Neural cell (in vitro differentiated cells): ENCODE data around the gene EVX1. TPM values are rescaled to one million over a fixed set of nuclear protein-coding genes. Genes with fewer than 3 reads are reported as not detected.

Experiments used
- H2AFZ ChIP-seq: fragments of 200-600, 300-800 bp; sonication (generic), shearing (Covaris generic); 2 replicates; pipeline ENCODE4 v1.6.0; 2014; ENCODE audit warnings: low read depth, mild to moderate bottlenecking, antibody characterized with exemption, low read length, moderate library complexity
- H3F3A ChIP-seq: fragments of 200-600 bp; shearing (Covaris generic); 2 replicates; pipeline ENCODE4 v1.6.1; 2016; ENCODE audit warnings: mild to moderate bottlenecking, moderate library complexity, mixed read lengths, antibody characterized with exemption, low read length; ENCODE audit not compliant: insufficient read depth, poor library complexity, severe bottlenecking
- H3K27ac ChIP-seq: fragments of 200-600, 300-800 bp; sonication (generic), shearing (Covaris generic); 2 replicates; pipeline ENCODE4 v1.5.1; 2014; ENCODE audit warnings: mild to moderate bottlenecking, low read length, moderate library complexity
- H3K27me3 ChIP-seq: fragments of 300-800, 200-600 bp; sonication (generic), shearing (Covaris generic); 2 replicates; pipeline ENCODE4 v1.6.0; 2014; ENCODE audit warnings: mild to moderate bottlenecking, low read depth, low read length, moderate library complexity; ENCODE audit not compliant: insufficient read depth
- H3K36me3 ChIP-seq: fragments of 300-800, 200-600 bp; sonication (generic), shearing (Covaris generic); 2 replicates; pipeline ENCODE4 v1.5.1; 2014; ENCODE audit warnings: mild to moderate bottlenecking, antibody characterized with exemption, low read length, moderate library complexity; ENCODE audit not compliant: insufficient read depth
- H3K4me2 ChIP-seq: fragments of 300-800, 200-600 bp; sonication (generic), shearing (Covaris generic); 2 replicates; pipeline ENCODE4 v1.6.0; 2014; ENCODE audit warnings: mild to moderate bottlenecking, low read length
- H3K4me3 ChIP-seq: fragments of 300-800, 200-600 bp; sonication (generic), shearing (Covaris generic); 2 replicates; pipeline ENCODE4 v1.5.1; 2014; ENCODE audit warnings: mild to moderate bottlenecking, low read length, moderate library complexity
- H3K79me2 ChIP-seq: fragments of 200-600 bp; shearing (Covaris generic); replicated peaks from 2 replicates; pipeline ENCODE4 v1.6.0; 2014; ENCODE audit warnings: mild to moderate bottlenecking, low read length, moderate library complexity; ENCODE audit not compliant: insufficient read depth
- H3K9ac ChIP-seq: fragments of 300-800, 200-600 bp; sonication (generic), shearing (Covaris generic); 2 replicates; pipeline ENCODE4 v1.6.1; 2016; ENCODE audit warnings: mild to moderate bottlenecking, low read length, mixed read lengths
- H3K9me2 ChIP-seq: fragments of 200-600 bp; shearing (Covaris generic); 2 replicates; pipeline ENCODE4 v1.6.1; 2016; ENCODE audit warnings: mild to moderate bottlenecking, low read length, mixed read lengths; ENCODE audit not compliant: insufficient read depth
- H3K9me3 ChIP-seq: fragments of 200-600, 300-800 bp; sonication (generic), shearing (Covaris generic); 2 replicates; pipeline ENCODE4 v1.6.1; 2016; ENCODE audit warnings: mild to moderate bottlenecking, mixed run types, low read length, moderate library complexity, mixed read lengths
- H4K20me1 ChIP-seq: fragments of 200-600 bp; shearing (Covaris generic); 2 replicates; pipeline ENCODE4 v1.6.1; 2016; ENCODE audit warnings: mild to moderate bottlenecking, mixed run types; ENCODE audit not compliant: insufficient read depth
- CTCF ChIP-seq: fragments of 450-650 bp; IDR thresholded peaks from 2 replicates; pipeline ENCODE4 v1.5.1; 2014; ENCODE audit warnings: antibody characterized with exemption, mild to moderate bottlenecking, moderate library complexity; ENCODE audit not compliant: poor library complexity, severe bottlenecking
- EP300 ChIP-seq: fragments of 450-650 bp; conservative IDR thresholded peaks from 2 replicates; pipeline ENCODE4 v1.6.1; 2014; ENCODE audit warnings: antibody characterized with exemption, mild to moderate bottlenecking, moderate library complexity; ENCODE audit not compliant: poor library complexity, severe bottlenecking
- EZH2 ChIP-seq: fragments of 200-600, 300-800 bp; shearing (Covaris generic), sonication (generic); IDR thresholded peaks from 2 replicates; pipeline ENCODE4 v1.6.1; 2014; ENCODE audit warnings: antibody characterized with exemption, low read length, borderline replicate concordance, mild to moderate bottlenecking; ENCODE audit not compliant: insufficient read depth, poor library complexity, severe bottlenecking
- MXI1 ChIP-seq: fragments of 450-650 bp; conservative IDR thresholded peaks from 2 replicates; pipeline ENCODE4 v1.6.1; 2014; ENCODE audit warnings: antibody characterized with exemption, mild to moderate bottlenecking; ENCODE audit not compliant: poor library complexity, severe bottlenecking
- POLR2AphosphoS5 ChIP-seq: IDR thresholded peaks from 2 replicates; pipeline ENCODE4 v1.6.1; 2012
- RAD21 ChIP-seq: fragments of 450-650 bp; conservative IDR thresholded peaks from 2 replicates; pipeline ENCODE4 v1.6.1; 2014; ENCODE audit warnings: antibody characterized with exemption, mild to moderate bottlenecking, moderate library complexity
- REST ChIP-seq: IDR thresholded peaks from 2 replicates; pipeline ENCODE4 v1.6.1; 2012; ENCODE audit warnings: borderline replicate concordance
- SMC3 ChIP-seq: fragments of 450-650 bp; conservative IDR thresholded peaks from 2 replicates; pipeline ENCODE4 v1.6.1; 2014; ENCODE audit warnings: antibody characterized with exemption, mild to moderate bottlenecking, moderate library complexity; ENCODE audit not compliant: poor library complexity
- TAF1 ChIP-seq: IDR thresholded peaks from 2 replicates; pipeline ENCODE4 v1.6.1; 2012; ENCODE audit warnings: low read depth
- polyA plus RNA-seq: library from polyadenylated mRNA; depleted of rRNA; stranded (reverse); fragments of >200 nt; gene quantifications from 2 replicates; pipeline ENCODE4 v1.2.3, GENCODE V29; 2014

The EVX1 gene
- polyA plus RNA-seq, 1 donor from 2014 or later = not detected

- no peak overlapping the region for H2AFZ ChIP-seq
- no peaks in the 10 kb centered on the region for H3K9me2 ChIP-seq
- no peaks in the 10 kb centered on the region for H4K20me1 ChIP-seq
- no peaks in the 10 kb centered on the region for H3K9me3 ChIP-seq
- H3K4me3 ChIP-seq = no peak overlapping the region
- H3F3A ChIP-seq = no peaks in the 10 kb centered on the region
- peaks cover 100% of the 10 kb centered on the region for H3K27me3 ChIP-seq
- H3K4me2 ChIP-seq = no peak overlapping the region
- H3K27ac ChIP-seq = no peak overlapping the region
- no peaks in the 10 kb centered on the region for H3K36me3 ChIP-seq
- no peaks in the 10 kb centered on the region for H3K79me2 ChIP-seq
- TF ChIP-seq MXI1 (no peak), SMC3 (no peak), RAD21 (no peak), POLR2AphosphoS5 (no peak), REST (no peak), TAF1 (no peak), CTCF (no peak), EZH2 (no peak), EP300 (no peak)
- no peak overlapping the region for H3K9ac ChIP-seq
Observed at GRCh38 chr7:27194002-27194352, 48.6 kb upstream of the EVX1 start.

GRCh38 chr7:27194686-27195379 is 47.8 kb upstream of the EVX1 start:
- no peaks in the 10 kb centered on the region for H3F3A ChIP-seq
- H3K27ac ChIP-seq = no peak overlapping the region
- H3K9me3 ChIP-seq = no peaks in the 10 kb centered on the region
- H3K4me2 ChIP-seq = no peak overlapping the region
- TF ChIP-seq EZH2 (no peak), TAF1 (no peak), POLR2AphosphoS5 (no peak), RAD21 (no peak), REST (no peak), EP300 (no peak), CTCF (no peak), MXI1 (no peak), SMC3 (no peak)
- no peak overlapping the region for H3K4me3 ChIP-seq
- H3K79me2 ChIP-seq = no peaks in the 10 kb centered on the region
- H3K9me2 ChIP-seq = no peaks in the 10 kb centered on the region
- H3K27me3 ChIP-seq = peaks cover 96% of the 10 kb centered on the region
- H4K20me1 ChIP-seq = no peaks in the 10 kb centered on the region
- no peak overlapping the region for H2AFZ ChIP-seq
- no peak overlapping the region for H3K9ac ChIP-seq
- H3K36me3 ChIP-seq = no peaks in the 10 kb centered on the region
